Pancreas (tissue), 10 donors: ENCODE results near the gene APOBEC3B. TPM values are rescaled to one million over a fixed set of nuclear protein-coding genes. Genes with fewer than 3 reads are reported as not detected.
A peak's percentile ranks its signal among the peaks of the same experiment; 100 is the strongest.
"Not testable (repeated sequence)": the region's sequence is repeated elsewhere in the genome, so short reads cannot be mapped to it uniquely, and the experiment has no call there.

Source experiments
- ATAC-seq, 4 donors: fragments of 200-7000 bp; cut with Tn5 transposase; one replicate each; pipeline versions ENCODE4 v1.8.0 to v1.9.1; 2020; ENCODE audit warnings: mild to moderate bottlenecking in 4 of 4, moderate library complexity in 4 of 4
- DNase-seq, 6 donors: peaks; one replicate each; pipeline ENCODE4 v3.0.0-alpha.2; 2020
- FAIRE-seq: peaks from 2 replicates; lab custom pipeline; 2012; peaks lifted over from hg19 to GRCh38; lab: Jason Lieb, UNC
- H3K27ac ChIP-seq, 4 donors: fragments of 200-600 bp; sonication (generic); 1 replicate in 3 of 4; 2 replicates in 1 of 4; pipeline versions ENCODE4 v1.5.0 to v1.8.0; 2020
- H3K27me3 ChIP-seq, 4 donors: fragments of 200-600 bp; one replicate each; pipeline ENCODE4 v1.8.0; 2021
- H3K36me3 ChIP-seq, 3 donors: fragments of 200-600 bp; sonication (generic) in 1 of 3; one replicate each; pipeline versions ENCODE4 v1.5.0 to v1.8.0; 2020 to 2021
- H3K4me1 ChIP-seq, 3 donors: fragments of 200-600 bp; one replicate each; pipeline ENCODE4 v1.8.0; 2021
- H3K4me3 ChIP-seq, 4 donors: fragments of 200-600 bp; sonication (generic) in 2 of 4; one replicate each; pipeline versions ENCODE4 v1.5.0 to v1.8.0; 2020 to 2021
- H3K9me3 ChIP-seq, 4 donors: fragments of 200-600 bp; one replicate each; pipeline ENCODE4 v1.8.0; 2021
- CTCF ChIP-seq, 4 donors: fragments of 200-600 bp; sonication (generic) in 3 of 4; IDR thresholded peaks; one replicate each; pipeline versions ENCODE4 v1.5.0 to v1.8.0; 2021; ENCODE audit warnings: antibody characterized with exemption in 4 of 4
- WGBS, 2 donors: extraction: QIAGEN DNeasy Blood & Tissue Kit; methylation state at CpG; one replicate each; pipeline ENCODE4 v1.1.7; 2013; 5-methylcytosine and 5-hydroxymethylcytosine counted together
- intact Hi-C, 3 donors: fragments of 100-400 bp; cut with DNase I; formaldehyde crosslinking; loops; one replicate each; pipeline versions ENCODE4 v1.11.1 to v1.14.2; 2022
- polyA plus RNA-seq, 2 donors: library from polyadenylated mRNA; stranded (reverse); fragments of 200-250 nt; gene quantifications; one replicate each; pipeline ENCODE4 v1.2.3, GENCODE V29; 2013
- total RNA-seq, 6 donors: library from RNA; stranded (reverse); fragmentation: NEBNext Ultra II Directional in 4 of 6; extraction: Animal tissue kit (Norgen Biotek cat#: 25700) in 4 of 6; gene quantifications; one replicate each; pipeline versions ENCODE4 v1.2.1 to v1.2.4, GENCODE V29; 2021 to 2023
- donor health status: healthy with polysubstance abuse.
- donor health status: DM: no; HTN: no; CAD: no; lungs with moderate emphysema.
- donor health status: DM: no; HTN: no; CAD: no.
- donor health status: control.
- donor health status: control.
- donor health status: Bipolar disorder and iron deficiency.
- donor health status: DM: yes; HTN: yes; CAD: no.
- donor health status: DM: no; HTN: no; CAD: no.
- donor health status: DM: no; HTN: no; CAD: no.
- donor health status: DM: yes; HTN: yes; CAD: no.

APOBEC3B gene
- total and polyA plus RNA-seq, 8 donors = 0.60 to 10.2 (median 3.0) TPM

GRCh38 chr22:39039306-39040126 lies 57.4 kb downstream of the APOBEC3B start:
- Histone ChIP-seq H3K36me3 (no peaks in the 10 kb centered on the region), H3K4me1 (peaks cover 0 to 10% (median 6%) of the 10 kb centered on the region in 3 donors), H3K9me3 (no peaks in the 10 kb centered on the region), H3K27me3 (no peaks in the 10 kb centered on the region), H3K4me3 (no peak overlapping the region), H3K27ac (peak overlapping the region in 1 of 4 donors; percentile 70)
- FAIRE-seq = no peak
- no peak for DNase-seq
- no peak for ATAC-seq
- 93 to 96% methylated on average over 19 of the region's 19 CpGs for WGBS, 2 donors
- intact Hi-C loops = no loop called here
- TF ChIP-seq CTCF (IDR thresholded peaks at IDR 0.05) = no peak

GRCh38 chr22:39040155-39040537 lies 58.0 kb downstream of the APOBEC3B start:
- H3K36me3 ChIP-seq, H3K9me3 ChIP-seq, intact Hi-C loops, FAIRE-seq, H3K4me1 ChIP-seq, DNase-seq, H3K27me3 ChIP-seq: not testable (repeated sequence)
- peak overlapping the region; percentile 69 to 90 (median 76) for H3K27ac ChIP-seq
- ATAC-seq = peak in 1 of 4 donors; percentile 9
- 44 to 51% methylated on average over 7 to 11 of the region's 14 CpGs for WGBS, 2 donors
- peak overlapping the region in 3 of 4 donors; percentile 7 to 57 (median 44) for H3K4me3 ChIP-seq

- peak within 1 kb of the TSS; percentile 69 to 90 (median 76) for H3K27ac ChIP-seq
- H3K27me3 ChIP-seq, H3K36me3 ChIP-seq, H3K4me1 ChIP-seq, H3K9me3 ChIP-seq, intact Hi-C loops: not testable (repeated sequence)
- DNase-seq = peak in 5 of 6 donors; percentile 63 to 71 (median 67)
- H3K4me3 ChIP-seq = peak within 1 kb of the TSS; percentile 7 to 57 (median 32)
- peak; percentile 94 to 96 (median 95) for ATAC-seq
- peak; percentile 54 for FAIRE-seq
- 13 to 19% methylated on average over 18 to 21 of the region's 21 CpGs for WGBS, 2 donors
These were observed 58.6 kb downstream of the APOBEC3B start, which contains the start of gene APOBEC3F for GRCh38 chr22:39040538-39041296. Gene APOBEC3F, plus strand, starts transcription at chr22:39040864. Its CDS starts 97 bp downstream, at chr22:39040961.

- Histone ChIP-seq H3K27ac (peak overlapping the region in 2 of 4 donors; percentile 17 to 83), H3K4me1 (peaks cover 0 to 10% (median 6%) of the 10 kb centered on the region in 3 donors), H3K4me3 (no peak overlapping the region), H3K27me3 (no peaks in the 10 kb centered on the region), H3K9me3 (no peaks in the 10 kb centered on the region), H3K36me3 (no peaks in the 10 kb centered on the region)
- TF ChIP-seq CTCF (IDR thresholded peaks at IDR 0.05) = no peak
- intact Hi-C loops = no loop called here
- FAIRE-seq (no peak), ATAC-seq (no peak), DNase-seq (no peak)
- WGBS, 2 donors = 91 to 95% methylated on average over 7 of the region's 7 CpGs
These were observed 59.8 kb downstream of the APOBEC3B start for GRCh38 chr22:39041908-39042307.

Other genes starting within 250 kb of the APOBEC3B start
- gene SUN2, start 226.3 kb upstream of the APOBEC3B start, total RNA-seq = 10 to 100 TPM; 64.1 to 99.2 (median 84.9) TPM
- 10 to 100 TPM; 44.8 to 60.8 TPM for gene SUN2, start 226.3 kb upstream of the APOBEC3B start, polyA plus RNA-seq
- 10 to 100 TPM in 4 of 6 donors, 1 to 10 TPM in 2; 7.7 to 13.9 (median 10.7) TPM for gene DNAL4, start 188.2 kb upstream of the APOBEC3B start, total RNA-seq
- gene DNAL4, start 188.2 kb upstream of the APOBEC3B start, polyA plus RNA-seq = 10 to 100 TPM; 12.2 to 16.2 TPM
- 10 to 100 TPM in 1 of 6 donors, 1 to 10 TPM in 5; 4.2 to 11.0 (median 6.0) TPM for gene NPTXR, start 138.3 kb upstream of the APOBEC3B start, total RNA-seq
- 1 to 10 TPM; 3.0 to 5.0 TPM for gene NPTXR, start 138.3 kb upstream of the APOBEC3B start, polyA plus RNA-seq
- gene CBX6, start 110.1 kb upstream of the APOBEC3B start, total RNA-seq = 10 to 100 TPM; 22.5 to 44.6 (median 29.2) TPM
- 10 to 100 TPM; 23.1 to 29.0 TPM for gene CBX6, start 110.1 kb upstream of the APOBEC3B start, polyA plus RNA-seq
- gene APOBEC3A, start 24.7 kb upstream of the APOBEC3B start, total RNA-seq = 1 to 10 TPM in 1 of 6 donors, under 1 TPM in 4, not detected in 1; 0.24 to 1.1 (median 0.64) TPM
- gene APOBEC3A, start 24.7 kb upstream of the APOBEC3B start, polyA plus RNA-seq = under 1 TPM in 1 of 2 donors, not detected in 1; 0.07 TPM
- 10 to 100 TPM in 1 of 6 donors, 1 to 10 TPM in 5; 2.5 to 12.0 (median 4.2) TPM for gene APOBEC3C, start 31.9 kb downstream of the APOBEC3B start, total RNA-seq
- 1 to 10 TPM; 5.3 to 7.9 TPM for gene APOBEC3C, start 31.9 kb downstream of the APOBEC3B start, polyA plus RNA-seq
- 1 to 10 TPM in 2 of 6 donors, under 1 TPM in 3, not detected in 1; 0.37 to 1.6 (median 0.66) TPM for gene APOBEC3D, start 38.8 kb downstream of the APOBEC3B start, total RNA-seq
- 1 to 10 TPM in 1 of 2 donors, under 1 TPM in 1; 0.63 to 1.6 TPM for gene APOBEC3D, start 38.8 kb downstream of the APOBEC3B start, polyA plus RNA-seq
- gene APOBEC3F, start 58.5 kb downstream of the APOBEC3B start, total RNA-seq = 1 to 10 TPM; 1.7 to 8.6 (median 3.1) TPM
- gene APOBEC3F, start 58.5 kb downstream of the APOBEC3B start, polyA plus RNA-seq = 1 to 10 TPM; 4.2 to 6.9 TPM
- gene APOBEC3G, start 94.9 kb downstream of the APOBEC3B start, total RNA-seq = 1 to 10 TPM in 5 of 6 donors, under 1 TPM in 1; 0.94 to 5.3 (median 2.5) TPM
- gene APOBEC3G, start 94.9 kb downstream of the APOBEC3B start, polyA plus RNA-seq = 1 to 10 TPM; 2.7 to 4.4 TPM
- under 1 TPM in 2 of 6 donors, not detected in 4; 0.17 to 0.21 TPM for gene APOBEC3H, start 114.9 kb downstream of the APOBEC3B start, total RNA-seq
- under 1 TPM; 0.14 to 0.15 TPM for gene APOBEC3H, start 114.9 kb downstream of the APOBEC3B start, polyA plus RNA-seq
- gene CBX7, start 170.3 kb downstream of the APOBEC3B start, total RNA-seq = 10 to 100 TPM; 17.2 to 28.8 (median 22.3) TPM
- gene CBX7, start 170.3 kb downstream of the APOBEC3B start, polyA plus RNA-seq = 10 to 100 TPM; 28.7 to 44.0 TPM